Glomerular visceral epithelial cell (primary cell): ENCODE measurements around the gene LDB2.

ENCODE experiments used
- DNase-seq: peaks from one replicate; pipeline ENCODE4 v3.0.0-alpha.2; 2016; ENCODE audit errors: extremely low spot score

The LDB2 gene

DNA sequence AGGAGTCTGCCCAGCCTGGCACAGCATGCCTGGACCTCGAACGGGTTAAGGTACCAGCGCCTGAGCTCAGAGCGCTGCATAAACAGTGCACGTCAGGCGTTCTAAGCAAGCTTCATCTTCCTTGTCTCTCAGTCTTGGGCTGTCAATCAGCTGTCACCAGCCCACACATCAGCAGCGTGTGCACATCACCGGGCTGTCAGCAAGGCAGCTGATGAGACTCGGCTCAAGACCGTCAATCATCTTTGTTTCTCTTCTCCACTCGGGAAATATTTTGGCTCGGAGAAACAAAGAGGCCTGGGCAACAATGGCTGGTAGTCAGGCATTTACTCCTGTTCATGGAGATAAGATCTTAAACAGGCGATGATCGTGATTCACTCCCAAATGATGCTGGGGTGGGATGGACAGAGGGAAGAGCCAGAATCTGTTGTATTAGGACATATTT, 141.3 kb downstream of the LDB2 start:
- no peak for DNase-seq

DNA sequence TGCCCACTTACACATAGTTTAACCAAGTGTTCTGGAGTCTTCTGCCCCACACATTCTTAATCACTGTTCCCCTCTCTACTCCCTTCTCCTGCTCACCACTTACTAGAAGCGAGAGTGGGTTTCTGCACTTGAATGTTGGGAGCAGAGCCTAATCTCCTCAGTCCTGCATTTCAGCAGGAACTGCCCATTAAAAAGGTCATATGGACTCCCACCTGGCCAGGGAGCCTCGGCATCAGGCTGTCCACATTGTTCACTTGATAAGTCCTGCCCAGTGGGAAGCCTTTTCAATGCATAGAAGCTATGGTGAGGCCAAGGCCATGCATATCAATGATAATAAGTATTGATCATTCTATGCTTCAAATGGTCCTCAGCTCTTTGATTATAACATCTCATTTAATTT, 144.3 kb downstream of the LDB2 start:
- no peak for DNase-seq

- no peak for DNase-seq
These were observed 146.3 kb downstream of the LDB2 start for GRCh38 chr4:16752150-16752549.

GRCh38 chr4:16750882-16751642, 147.4 kb downstream of the LDB2 start:
- DNase-seq = no peak

DNA sequence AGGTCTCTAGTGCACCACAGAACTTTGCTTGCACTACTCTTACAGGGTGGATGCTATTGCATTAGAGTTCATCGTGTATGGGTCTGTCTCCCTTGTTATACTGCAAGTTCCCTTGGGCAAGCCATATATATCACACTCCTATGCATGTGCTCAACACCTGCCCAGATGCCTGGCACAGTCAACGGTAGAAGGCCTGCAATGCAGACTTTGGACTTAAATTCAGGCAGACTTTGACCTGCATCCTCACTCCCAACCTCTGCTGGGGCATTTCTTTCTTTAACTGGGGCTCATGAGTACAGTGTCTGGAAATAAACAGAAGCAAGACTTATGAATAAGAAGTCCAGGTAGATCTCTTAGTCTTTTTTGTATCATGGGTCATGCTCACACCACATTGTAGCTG, 148.2 kb downstream of the LDB2 start:
- no peak for DNase-seq

DNA sequence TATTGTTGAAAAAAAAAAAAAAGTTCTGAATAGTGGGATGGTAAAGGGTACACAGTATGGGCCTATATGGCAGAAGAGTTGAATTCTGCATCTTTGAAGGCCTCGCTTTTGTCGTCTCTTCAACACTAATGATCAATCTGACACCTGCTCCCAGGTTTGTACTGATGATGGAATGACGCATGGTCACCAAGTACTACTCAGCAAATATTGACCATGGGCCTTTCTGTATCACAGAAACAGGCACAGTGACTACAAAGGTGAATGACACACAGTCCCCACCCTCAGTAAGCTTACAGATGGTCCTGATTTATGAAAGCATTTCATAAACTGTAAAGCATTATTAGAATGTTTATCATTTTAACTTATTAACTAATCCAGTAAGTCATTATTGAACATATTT, 152.6 kb downstream of the LDB2 start:
- DNase-seq = no peak

DNA sequence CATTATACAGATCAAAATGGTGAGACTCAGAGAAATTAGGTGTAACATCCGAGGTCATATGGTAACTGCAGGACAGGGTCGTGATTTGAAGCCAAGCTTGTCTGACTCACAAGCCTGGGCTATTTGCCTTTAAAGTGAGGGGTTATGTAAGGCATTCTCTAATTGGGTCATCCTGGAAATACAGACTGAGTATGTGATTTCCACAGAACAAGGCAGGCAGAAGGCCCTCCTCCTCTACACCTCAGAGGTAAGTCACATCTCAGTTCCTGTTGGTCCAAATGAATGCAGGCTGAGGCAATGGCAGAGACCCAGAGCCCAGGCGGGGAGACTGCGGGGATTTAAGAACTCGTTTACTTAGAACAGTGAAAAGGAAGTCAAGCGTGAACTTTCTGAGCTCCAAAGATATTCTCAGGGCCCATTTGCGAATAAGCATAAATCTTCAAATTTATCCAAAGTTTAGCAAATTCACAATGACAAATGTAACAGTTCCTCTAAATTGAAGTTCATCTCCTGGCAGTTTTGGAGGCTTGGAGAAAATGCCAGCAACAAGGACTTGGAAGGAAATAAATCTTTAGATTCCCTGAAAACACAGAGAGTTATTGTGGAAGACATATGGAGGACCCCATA, 153.3 kb downstream of the LDB2 start:
- DNase-seq = no peak

- DNase-seq = no peak
These were observed 157.2 kb downstream of the LDB2 start for GRCh38 chr4:16741287-16741686.

DNA sequence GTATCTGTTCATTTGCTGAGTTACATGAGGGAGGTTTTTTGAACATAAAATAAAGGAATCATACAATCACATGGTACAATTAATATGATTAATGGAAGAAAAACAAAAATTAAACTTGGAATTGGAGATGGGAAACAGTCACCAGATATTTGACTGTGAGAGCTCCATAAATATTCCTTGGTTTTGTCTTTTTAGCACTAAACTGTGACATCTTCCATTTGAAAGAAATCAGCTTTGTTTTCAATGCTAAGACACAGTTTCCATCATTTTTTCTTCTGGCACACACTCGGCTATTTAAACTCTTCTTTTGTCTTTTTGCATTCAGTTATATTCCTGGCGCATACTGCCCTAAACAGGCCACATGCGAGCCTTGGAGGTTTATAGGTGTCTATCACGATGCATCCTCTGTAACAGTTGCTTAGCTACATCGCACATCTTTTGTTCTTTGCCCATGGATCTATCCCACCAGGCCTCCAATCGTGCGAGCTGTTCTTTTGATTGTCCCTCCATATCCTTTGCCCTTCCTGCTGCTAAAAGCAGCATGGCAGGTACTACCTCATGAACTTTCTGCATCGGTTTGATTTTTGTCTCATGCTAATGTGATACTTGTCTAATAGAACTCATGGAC, 158.3 kb downstream of the LDB2 start:
- no peak for DNase-seq

GRCh38 chr4:16738558-16738957, 159.9 kb downstream of the LDB2 start:
- no peak for DNase-seq

GRCh38 chr4:16733509-16733908, 164.9 kb downstream of the LDB2 start:
- DNase-seq = no peak

GRCh38 chr4:16732741-16733140, 165.7 kb downstream of the LDB2 start:
- no peak for DNase-seq

DNA sequence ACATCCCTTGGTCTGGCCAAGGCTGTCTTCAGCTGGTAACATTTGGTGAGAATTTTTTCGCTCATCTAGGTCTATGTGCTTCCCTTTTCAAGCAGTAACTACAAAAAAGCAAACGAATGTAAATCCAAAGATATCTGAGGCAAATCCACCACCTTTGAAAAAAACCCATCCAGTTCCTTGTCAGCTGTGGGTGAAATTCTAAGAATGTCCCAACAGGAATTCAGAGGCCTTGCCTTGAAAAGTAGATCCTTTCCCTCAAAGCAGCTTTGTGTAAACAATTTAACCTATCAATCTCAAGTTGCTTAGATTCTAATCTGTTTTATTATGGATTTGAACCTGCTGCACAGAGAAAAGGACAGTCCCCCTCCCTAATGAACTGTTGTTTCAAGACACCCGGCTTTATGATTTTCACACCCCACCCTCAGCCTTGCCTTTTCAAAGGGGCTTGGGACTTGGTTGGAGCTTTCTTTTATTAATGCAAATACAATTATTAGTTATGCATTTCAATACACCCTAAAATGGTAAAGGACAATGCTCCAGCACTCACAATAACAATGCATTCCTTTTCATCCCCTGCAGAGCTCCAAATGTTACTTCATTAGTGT, 166.6 kb downstream of the LDB2 start:
- DNase-seq = no peak

GRCh38 chr4:16730522-16731205, 167.8 kb downstream of the LDB2 start:
- no peak for DNase-seq

DNA sequence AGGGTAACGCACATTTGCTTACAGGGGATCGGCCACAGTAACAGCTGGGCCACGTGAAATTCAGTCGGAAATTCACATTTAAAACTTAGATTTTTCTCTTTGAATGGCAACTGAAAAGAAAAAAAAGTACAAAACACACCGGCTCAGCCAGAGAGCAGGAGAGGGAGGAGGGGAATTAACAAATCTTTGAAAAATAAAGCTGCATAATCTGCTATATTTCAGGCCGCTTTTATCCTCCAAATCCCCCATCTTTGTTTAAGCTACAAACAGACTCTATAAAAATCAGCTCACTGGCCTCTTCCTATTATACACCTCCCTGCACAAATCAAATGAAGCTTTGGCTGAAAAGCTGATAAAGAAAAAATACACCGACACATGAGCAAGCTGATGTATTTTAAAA, 169.1 kb downstream of the LDB2 start:
- DNase-seq = no peak

- no peak for DNase-seq
These were observed 169.6 kb downstream of the LDB2 start for GRCh38 chr4:16728849-16729248.

- no peak for DNase-seq
These were observed 170.3 kb downstream of the LDB2 start for GRCh38 chr4:16728111-16728510.

DNA sequence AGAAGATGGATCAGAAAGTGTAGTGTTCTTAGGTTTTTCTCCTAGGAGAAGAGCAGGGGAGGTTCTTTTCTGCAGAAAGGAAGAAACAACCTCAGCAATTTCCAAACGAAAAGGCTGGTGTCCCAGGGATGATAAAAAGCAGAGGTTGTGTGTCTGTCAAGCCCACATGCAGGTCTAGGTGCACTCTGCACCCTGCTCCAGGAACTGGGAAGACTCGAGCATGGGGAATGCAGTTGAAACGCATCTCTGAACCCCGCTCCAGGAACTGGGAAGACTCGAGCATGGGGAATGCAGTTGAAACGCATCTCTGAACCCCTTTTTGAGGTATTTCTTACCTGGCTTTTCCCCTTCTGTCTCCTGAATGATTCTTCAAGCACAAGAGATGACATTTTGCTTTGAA, 171.2 kb downstream of the LDB2 start:
- DNase-seq = no peak

GRCh38 chr4:16726368-16727050, 171.9 kb downstream of the LDB2 start:
- DNase-seq = no peak

- DNase-seq = no peak
These were observed 173.2 kb downstream of the LDB2 start for GRCh38 chr4:16725252-16725651.

- DNase-seq = no peak
These were observed 176.0 kb downstream of the LDB2 start for GRCh38 chr4:16722416-16722815.
